Measurements from ENCODE around the gene CEP350. TPM values are rescaled to one million over a fixed set of nuclear protein-coding genes. Genes with fewer than 3 reads are reported as not detected.
"Not testable (repeated sequence)": the region's sequence is repeated elsewhere in the genome, so short reads cannot be mapped to it uniquely, and the experiment has no call there.

CEP350 gene
- total RNA-seq, 3 donors from 2014 or later: 79.0 to 124 (median 95.0) TPM

GRCh38 chr1:179955731-179956130 lies 1.1 kb downstream of the CEP350 start:
- DNase-seq (ENCODE audit: low spot score in 2 of 2): no peak
- intact Hi-C loops (cut with DNase I; ENCODE audit: low total_unique reads): no loop called here
- no peaks in the 10 kb centered on the region for H3K27me3 ChIP-seq
- H3K4me3 ChIP-seq: peak overlapping the region; percentile 82 to 99 (median 89)
- TF ChIP-seq POLR2A (IDR thresholded peaks at IDR 0.05): no peak
- no peak for TF ChIP-seq CTCF (IDR thresholded peaks at IDR 0.05)
- no peak for TF ChIP-seq POLR2AphosphoS5 (IDR thresholded peaks at IDR 0.05)
- no peaks in the 10 kb centered on the region for H3K36me3 ChIP-seq
- H3K9me3 ChIP-seq: no peaks in the 10 kb centered on the region
- H3K27ac ChIP-seq: peak overlapping the region; percentile 97
- H3K4me1 ChIP-seq: no peaks in the 10 kb centered on the region

DNA sequence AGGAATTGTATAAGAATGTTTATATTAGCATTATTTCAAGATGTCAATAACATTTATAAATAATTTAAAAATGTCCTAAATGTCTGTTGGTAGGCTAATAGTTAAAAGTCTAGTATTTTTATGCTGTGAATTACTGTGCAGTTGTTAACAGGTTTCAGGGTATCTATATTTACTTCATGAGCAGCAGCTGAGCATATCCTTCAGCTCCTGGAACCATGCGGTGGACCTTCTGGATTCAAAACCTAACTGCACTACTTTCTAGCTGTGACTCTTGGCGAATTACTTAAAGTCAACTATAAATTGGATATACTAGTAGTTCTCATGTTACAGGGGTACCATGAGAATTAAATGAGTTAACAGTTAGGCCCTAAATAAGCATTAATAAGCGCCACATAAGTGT lies 3.7 kb downstream of the CEP350 start:
- no peak overlapping the region for H3K27ac ChIP-seq
- intact Hi-C loops (cut with DNase I; ENCODE audit: low total_unique reads): no loop called here

GRCh38 chr1:179962168-179962567 lies 7.6 kb downstream of the CEP350 start:
- H3K4me3 ChIP-seq; H3K36me3 ChIP-seq; DNase-seq (ENCODE audit: low spot score in 2 of 2); H3K9me3 ChIP-seq; H3K27me3 ChIP-seq; H3K27ac ChIP-seq; H3K4me1 ChIP-seq; intact Hi-C loops (cut with DNase I; ENCODE audit: low total_unique reads): not testable (repeated sequence)

More for the DNA sequence above, 3.7 kb downstream of the CEP350 start:
- Histone ChIP-seq H3K4me1 (no peaks in the 10 kb centered on the region), H3K4me3 (no peak overlapping the region), H3K36me3 (no peaks in the 10 kb centered on the region), H3K27me3 (no peaks in the 10 kb centered on the region), H3K9me3 (no peaks in the 10 kb centered on the region)
- no peak for TF ChIP-seq POLR2AphosphoS5 (IDR thresholded peaks at IDR 0.05)
- TF ChIP-seq POLR2A (IDR thresholded peaks at IDR 0.05): no peak
- no peak for TF ChIP-seq CTCF (IDR thresholded peaks at IDR 0.05)
- DNase-seq (ENCODE audit: low spot score in 2 of 2): no peak

DNA sequence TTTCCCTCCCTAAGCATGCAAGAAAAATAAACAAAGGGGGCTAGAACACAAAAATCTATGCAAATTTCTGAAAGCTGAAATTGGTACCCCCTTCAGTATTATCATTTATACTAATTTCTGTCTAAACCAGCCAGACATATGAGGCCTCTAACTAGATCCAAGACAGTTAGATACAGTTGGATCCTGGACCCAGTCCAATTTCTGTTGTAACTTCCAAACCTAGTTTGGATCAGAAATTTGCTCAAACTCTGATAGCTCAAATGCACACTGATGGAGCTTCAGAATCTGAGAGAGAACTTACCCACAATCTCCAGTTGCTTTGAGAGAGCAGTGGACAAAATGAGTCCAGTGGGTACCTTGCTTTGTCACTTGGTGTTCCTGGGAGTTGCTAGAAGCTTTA lies 11.9 kb downstream of the CEP350 start:
- H3K9me3 ChIP-seq: no peaks in the 10 kb centered on the region
- no peaks in the 10 kb centered on the region for H3K27me3 ChIP-seq
- DNase-seq (ENCODE audit: low spot score in 2 of 2): no peak
- TF ChIP-seq CTCF (IDR thresholded peaks at IDR 0.05) (no peak), POLR2A (IDR thresholded peaks at IDR 0.05) (no peak), POLR2AphosphoS5 (IDR thresholded peaks at IDR 0.05) (no peak)
- peaks cover 0 to 5% of the 10 kb centered on the region in 2 donors for H3K4me1 ChIP-seq
- intact Hi-C loops (cut with DNase I; ENCODE audit: low total_unique reads): no loop called here
- no peak overlapping the region for H3K27ac ChIP-seq
- H3K4me3 ChIP-seq: no peak overlapping the region
- no peaks in the 10 kb centered on the region for H3K36me3 ChIP-seq

DNA sequence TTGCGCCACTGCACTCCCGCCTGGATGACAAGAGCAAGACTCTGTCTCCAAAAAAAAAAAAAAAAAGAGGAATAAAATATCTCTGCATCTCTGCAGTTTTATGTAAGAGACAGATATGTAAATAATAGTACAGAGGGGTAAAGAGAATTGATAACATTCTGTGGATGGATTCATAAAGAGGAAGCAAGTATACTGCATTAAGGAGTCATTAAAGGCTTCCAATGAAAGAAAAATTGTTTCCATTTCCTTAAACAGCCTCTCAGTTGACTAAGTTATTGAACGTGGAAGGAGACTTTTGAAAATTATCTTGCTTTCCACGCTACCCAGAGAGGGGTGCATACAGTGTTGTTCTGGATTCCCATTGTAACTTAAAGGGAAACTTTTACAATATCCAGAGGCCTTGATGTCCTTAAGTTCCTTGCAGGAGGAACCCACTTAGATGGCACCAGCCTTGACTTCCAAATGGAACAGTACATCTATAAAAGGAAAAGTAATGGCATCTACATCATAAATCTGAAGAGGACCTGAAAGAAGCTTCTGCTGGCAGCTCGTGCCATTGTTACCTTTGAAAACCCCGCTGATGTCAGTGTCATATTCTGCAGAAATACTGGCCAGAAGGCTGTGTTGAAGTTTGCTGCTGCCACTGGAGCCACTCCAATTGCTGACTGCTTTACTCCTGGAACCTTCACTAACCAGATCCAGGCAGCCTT lies 13.8 kb downstream of the CEP350 start:
- intact Hi-C loops (cut with DNase I; ENCODE audit: low total_unique reads): no loop called here
- no peak for TF ChIP-seq POLR2A (IDR thresholded peaks at IDR 0.05)
- no peak for TF ChIP-seq CTCF (IDR thresholded peaks at IDR 0.05)
- no peak for TF ChIP-seq POLR2AphosphoS5 (IDR thresholded peaks at IDR 0.05)
- Histone ChIP-seq H3K27me3 (no peaks in the 10 kb centered on the region), H3K4me3 (no peak overlapping the region), H3K36me3 (no peaks in the 10 kb centered on the region), H3K4me1 (peaks cover 0 to 5% of the 10 kb centered on the region in 2 donors), H3K9me3 (no peaks in the 10 kb centered on the region), H3K27ac (peak overlapping the region; percentile 65 to 85)
- no peak for DNase-seq (ENCODE audit: low spot score in 2 of 2)

Data from breast epithelium (tissue), 4 donors.